ENCODE measurements around the gene WDR5.

DNA sequence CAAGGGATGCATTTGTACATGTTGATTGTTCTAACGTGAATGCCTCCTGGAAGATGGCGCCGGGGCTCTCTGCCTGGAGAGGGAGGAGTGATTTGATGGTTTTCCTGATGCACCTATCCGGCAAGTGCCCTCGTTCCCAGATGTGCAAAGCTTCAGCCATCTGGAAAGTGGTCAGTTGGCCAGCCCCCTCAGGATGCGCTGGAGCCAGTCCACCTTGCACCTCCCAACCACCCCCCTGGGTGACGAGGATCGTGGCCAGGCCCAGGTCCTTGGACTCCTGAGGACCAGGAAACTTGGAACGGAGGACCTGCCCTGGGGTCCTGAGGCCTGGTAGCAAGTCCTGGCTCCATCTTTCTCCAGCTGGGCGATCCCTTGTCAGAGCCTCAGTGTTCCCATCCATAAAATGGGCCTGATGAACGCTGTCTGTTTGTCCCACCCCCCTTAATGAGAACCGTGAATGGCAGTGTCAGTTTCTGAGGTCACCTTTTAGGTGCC, 52.1 kb downstream of the WDR5 start:
- TF ChIP-seq, protein P1, sequence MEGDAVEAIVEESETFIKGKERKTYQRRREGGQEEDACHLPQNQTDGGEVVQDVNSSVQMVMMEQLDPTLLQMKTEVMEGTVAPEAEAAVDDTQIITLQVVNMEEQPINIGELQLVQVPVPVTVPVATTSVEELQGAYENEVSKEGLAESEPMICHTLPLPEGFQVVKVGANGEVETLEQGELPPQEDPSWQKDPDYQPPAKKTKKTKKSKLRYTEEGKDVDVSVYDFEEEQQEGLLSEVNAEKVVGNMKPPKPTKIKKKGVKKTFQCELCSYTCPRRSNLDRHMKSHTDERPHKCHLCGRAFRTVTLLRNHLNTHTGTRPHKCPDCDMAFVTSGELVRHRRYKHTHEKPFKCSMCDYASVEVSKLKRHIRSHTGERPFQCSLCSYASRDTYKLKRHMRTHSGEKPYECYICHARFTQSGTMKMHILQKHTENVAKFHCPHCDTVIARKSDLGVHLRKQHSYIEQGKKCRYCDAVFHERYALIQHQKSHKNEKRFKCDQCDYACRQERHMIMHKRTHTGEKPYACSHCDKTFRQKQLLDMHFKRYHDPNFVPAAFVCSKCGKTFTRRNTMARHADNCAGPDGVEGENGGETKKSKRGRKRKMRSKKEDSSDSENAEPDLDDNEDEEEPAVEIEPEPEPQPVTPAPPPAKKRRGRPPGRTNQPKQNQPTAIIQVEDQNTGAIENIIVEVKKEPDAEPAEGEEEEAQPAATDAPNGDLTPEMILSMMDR (IDR thresholded peaks at IDR 0.05; ENCODE audit: low read length): no peak
- no peak for TF ChIP-seq EZH2 (optimal IDR thresholded peaks at IDR 0.05; ENCODE audit: low read depth, low read length)
- TF ChIP-seq EZH2phosphoT487 (IDR thresholded peaks at IDR 0.05; ENCODE audit: low read length): no peak
